GM19239 (cell line): ENCODE data around the gene SLC48A1.

Experiments
- DNase-seq: peaks from one replicate; pipeline ENCODE4 v3.0.0; 2011; ENCODE audit warnings: low spot score; ENCODE audit not compliant: insufficient read length
- FAIRE-seq: peaks from 2 replicates; lab custom pipeline; 2011; peaks lifted over from hg19 to GRCh38; lab: Jason Lieb, UNC

SLC48A1 gene

DNA sequence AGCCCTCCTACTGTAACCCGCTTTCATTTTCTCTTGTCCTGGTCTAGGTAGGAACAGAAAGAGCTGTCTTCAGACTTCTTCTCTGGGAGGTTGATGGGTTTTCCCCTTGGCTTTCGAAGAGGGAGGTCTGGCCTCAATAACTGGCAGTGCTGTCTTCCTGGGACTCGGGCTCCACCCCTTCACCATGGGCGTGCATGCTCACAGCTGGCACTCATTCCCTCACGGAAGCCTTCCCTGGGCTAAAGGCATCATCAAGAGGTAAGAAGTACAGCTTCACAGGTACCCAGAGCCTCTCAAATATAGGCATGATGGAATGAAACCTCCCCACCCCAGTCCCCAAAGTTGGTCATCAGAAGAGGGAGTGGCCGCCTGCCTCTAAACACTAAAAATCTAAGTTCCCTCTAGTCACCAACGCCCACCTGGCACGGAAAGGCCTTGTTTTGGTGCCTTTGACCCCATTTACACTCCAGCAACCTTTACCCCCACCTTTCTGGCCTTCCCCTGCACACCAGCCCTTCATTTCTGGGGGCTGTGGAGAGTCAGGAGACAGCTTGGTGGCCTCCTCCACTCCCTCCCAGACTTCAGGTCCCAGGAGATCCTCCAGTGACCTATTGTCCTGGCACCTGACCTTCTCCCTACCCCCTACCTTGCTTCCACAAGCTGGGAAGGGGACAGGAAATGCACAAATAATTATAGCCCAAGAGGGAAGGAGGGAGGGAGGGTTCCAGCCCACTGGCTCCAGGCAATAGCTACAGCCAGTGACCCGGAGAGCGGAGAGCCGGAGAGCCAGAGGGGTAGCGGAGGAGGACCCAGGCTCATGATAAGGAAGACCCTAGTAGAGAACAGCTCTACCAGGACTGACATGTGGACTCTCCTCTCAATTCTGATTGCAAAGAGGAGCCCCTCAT, 17.1 kb upstream of the SLC48A1 start:
- FAIRE-seq, result peak; percentile 94
- DNase-seq, result peak; percentile 79

- no peak for DNase-seq
- FAIRE-seq, result no peak
These were observed 15.6 kb upstream of the SLC48A1 start for GRCh38 chr12:47757364-47757839.

GRCh38 chr12:47757840-47758583, 15.0 kb upstream of the SLC48A1 start:
- FAIRE-seq, result no peak
- no peak for DNase-seq

- DNase-seq (no peak), FAIRE-seq (no peak)
These were observed 14.5 kb upstream of the SLC48A1 start for GRCh38 chr12:47758584-47758833.

- FAIRE-seq, result peak; percentile 8
These were observed 14.0 kb upstream of the SLC48A1 start, which contains the start of gene RAPGEF3 for GRCh38 chr12:47758834-47759690. Gene RAPGEF3, minus strand, starts transcription at chr12:47758880. Its CDS starts 324 bp downstream, at chr12:47758556.

DNA sequence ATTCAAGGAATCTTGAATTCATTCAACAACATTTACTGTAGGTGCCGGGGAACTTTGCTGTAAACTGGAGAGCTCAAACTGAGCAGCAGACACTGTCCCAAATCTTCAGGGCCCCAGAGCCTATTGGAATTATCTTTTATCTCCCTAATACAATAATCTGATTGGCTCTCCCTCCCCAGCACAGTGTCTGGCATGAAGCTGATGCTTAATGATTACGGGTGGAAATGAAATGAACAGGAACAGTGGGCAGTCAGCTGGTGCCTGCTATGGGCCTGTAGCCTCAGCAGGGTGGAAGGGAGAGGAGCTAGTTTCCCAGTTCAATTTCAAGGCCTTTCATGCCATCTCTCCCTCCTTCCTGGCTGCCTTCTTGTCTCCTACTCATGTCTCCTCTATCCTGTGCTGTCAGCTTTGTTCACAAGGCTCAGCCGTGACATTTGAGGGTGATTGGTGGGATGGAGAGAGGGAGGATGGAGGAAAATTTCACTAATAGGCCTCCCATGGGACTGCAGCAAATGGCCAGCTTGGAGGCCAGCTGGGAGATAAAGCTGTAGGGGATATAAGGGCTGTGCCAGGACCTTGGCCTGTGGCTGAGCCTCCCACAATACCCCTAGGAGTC, 10.1 kb upstream of the SLC48A1 start:
- DNase-seq, result no peak
- FAIRE-seq, result no peak

More at GRCh38 chr12:47758834-47759690, 14.0 kb upstream of the SLC48A1 start, which contains the start of gene RAPGEF3:
- peak; percentile 73 for DNase-seq

DNA sequence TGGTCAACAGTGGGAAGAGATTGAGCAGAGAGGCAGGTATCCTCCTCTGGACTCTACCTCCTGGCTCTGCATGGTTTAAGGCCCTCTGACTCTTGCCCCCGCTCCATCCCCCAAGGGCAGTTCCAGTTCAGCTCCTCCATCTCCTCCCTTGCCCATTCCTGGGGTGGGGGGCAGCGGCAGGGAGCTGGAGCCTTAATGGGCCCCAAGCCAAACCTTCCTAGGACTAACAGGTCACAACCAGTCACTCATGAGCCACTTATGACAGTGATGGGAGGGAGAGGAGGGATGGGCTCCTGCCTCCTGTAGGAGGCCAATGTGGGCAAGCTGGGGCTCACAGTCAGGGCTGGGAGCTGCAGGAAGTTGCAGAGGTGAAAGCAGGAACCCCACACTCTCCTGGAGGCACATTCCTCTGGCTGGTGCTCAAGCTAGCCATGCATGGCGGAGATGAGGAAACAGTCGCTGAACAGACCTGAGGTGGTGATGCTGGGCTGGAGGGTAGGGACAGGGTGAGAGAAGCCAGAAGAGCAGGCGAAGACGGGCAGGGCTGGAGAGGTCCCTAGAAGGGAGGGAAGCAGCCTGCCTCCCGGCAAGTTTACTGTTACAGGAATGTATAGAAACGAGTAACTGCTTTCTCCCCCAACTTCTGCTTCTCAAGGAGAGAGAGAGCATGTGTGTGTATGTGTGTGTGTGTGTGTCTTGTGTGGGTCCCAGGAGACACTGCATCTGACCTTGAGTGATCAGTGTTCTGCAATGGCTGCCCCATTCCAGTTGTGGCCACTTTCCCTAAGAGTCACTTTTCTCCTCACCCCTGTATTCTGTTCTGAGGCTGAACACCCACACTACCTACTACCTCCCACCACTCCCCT, 9.3 kb upstream of the SLC48A1 start:
- DNase-seq (no peak), FAIRE-seq (no peak)

DNA sequence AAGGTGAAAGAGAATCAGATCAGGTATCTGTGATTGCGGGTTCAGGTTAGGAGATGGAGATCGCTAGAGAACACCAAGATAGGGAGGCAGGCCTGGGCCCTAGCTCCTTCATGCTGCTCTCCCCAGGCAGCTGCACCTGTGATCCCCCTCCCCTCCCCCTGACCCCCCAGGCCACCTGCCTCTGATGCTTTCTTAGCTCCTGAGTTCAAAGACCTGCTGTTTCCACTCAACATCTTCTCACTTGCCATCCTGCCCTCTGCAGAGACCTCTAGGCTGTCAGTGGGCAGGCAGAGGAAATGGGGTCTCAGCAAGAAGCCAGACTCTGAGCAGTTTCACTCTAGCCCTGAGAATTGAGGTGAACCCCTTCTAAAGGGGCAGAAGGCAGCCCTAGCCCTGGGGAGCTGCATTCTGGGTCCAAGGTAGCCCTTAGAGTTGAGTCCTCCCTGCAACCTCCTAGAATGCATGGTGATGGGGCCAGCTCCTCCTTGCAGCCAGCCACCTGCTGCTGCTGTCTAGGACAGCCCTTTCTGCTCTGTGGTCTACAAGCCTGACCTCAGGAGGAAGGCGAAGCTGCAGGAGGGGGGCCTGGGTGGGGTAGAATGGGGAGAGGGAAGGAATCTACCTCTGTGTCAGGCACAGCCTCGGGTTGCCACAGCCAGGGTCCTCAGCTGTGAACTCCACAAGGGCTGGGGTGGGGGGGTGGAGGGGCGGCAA, 6.4 kb upstream of the SLC48A1 start:
- DNase-seq, result no peak
- no peak for FAIRE-seq

DNA sequence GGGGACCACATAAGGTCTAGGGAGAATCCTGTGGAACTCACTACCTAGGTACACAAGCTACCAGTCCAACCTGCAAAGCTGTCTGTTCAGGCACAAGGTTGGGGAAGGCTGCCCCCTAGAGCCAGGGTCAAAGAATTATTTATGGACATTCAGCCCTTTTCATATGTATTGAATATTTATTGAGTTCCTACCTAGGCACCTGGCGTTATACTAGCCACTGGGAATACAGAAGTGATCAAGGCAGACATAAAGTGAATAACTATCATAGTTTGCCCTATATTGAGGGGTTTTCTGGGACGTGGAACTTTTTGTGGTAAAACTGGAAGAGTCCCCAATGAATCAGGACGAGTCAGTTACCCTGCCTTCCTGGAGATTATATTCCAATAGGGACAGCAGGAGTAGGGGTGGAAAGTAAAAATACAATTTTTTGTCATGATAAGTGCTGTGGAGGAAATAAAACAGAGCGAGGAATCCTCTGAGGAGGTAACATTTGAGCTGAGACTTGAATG, 5.8 kb upstream of the SLC48A1 start:
- no peak for DNase-seq
- FAIRE-seq, result peak; percentile 35

DNA sequence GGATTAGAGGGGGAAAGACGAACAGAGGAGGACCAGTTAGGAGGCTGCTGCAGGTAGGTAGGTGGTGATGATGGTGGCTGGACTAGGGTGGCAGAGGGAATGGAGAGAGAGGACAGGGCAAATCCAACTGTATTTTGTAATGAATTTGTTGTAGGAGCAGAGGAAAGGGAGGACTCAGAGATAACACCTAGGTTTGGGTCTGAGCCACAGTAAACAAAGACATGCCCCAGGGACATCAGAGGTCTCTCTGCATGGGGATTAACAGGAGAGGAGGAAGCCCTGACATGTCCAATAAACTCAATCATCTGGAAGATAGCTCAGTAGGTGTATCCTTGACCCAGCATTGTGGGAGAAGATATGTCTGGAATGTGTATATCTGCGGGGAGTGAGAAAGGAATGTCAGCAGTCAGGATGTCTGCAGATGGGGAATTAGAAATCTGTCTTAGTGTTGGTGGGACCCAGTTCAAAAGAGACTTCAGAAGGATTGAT, 4.7 kb upstream of the SLC48A1 start:
- FAIRE-seq (no peak), DNase-seq (no peak)

DNA sequence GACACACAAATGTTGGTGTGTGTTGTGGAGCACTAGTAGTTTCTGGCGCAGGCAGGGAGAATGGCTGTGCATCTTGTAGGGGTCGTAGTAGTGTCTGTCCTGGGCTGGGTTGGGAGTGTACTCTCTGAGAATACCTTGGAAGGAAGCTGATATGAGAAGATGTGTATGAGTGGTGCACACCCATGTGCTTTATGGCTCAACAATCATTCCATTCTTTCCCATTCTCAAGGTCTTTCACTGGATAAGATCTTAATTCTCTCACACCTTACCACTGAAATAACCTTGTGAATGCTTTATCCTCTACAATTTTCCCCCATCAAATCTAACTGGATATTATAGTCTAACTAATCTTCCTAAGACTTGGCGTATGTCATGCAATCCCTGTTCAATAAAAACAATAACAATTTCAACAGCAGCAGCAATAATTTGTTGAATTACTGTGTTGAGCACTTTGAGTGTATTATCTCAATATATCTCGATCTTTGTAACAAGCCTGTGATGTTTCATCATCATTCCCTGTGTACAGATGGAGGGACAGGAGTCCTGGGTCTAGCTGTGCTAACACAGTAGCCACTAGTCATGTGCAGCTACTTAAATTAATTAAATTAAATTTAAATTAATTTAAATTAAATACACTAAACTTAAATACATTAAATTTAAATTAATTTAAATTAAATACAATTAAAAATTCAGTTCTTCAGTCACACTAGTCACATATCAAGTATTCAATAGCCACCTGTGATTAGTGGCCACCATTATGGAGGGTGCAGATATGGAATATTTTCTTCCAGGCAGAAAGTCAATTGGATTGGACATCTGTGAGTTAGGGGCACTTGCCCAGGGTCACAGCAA, 3.6 kb upstream of the SLC48A1 start:
- DNase-seq, result no peak
- no peak for FAIRE-seq

DNA sequence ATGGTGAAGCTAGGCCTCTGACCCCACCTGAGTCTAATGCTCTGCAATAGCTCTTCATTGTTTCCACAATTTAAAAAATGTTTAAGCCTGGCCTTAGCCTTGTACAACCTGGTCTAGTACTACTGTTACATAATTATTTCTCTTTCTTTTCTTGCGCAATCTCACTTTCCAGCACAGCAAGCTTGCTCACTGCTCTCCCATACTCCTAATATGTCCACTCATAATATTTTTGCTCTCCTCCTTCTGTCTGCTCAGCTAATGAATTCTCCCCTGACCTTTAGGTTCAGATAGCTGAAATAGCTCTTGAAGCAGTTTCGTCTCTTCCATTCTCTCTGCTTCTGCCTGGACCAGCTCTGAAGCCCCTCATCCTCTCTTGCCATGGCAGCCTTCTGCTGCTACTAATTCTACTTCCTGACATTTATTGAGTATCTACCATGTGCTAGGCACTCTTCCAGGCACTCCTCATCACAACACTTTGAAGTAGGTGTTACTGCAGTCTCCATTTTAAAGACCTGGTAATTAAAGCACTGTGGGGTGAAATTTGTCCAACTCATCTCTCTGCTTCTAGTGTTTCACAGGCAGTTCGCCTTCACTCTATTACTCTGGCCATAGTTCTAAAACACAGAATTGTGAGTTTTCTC, 2.8 kb upstream of the SLC48A1 start:
- FAIRE-seq (no peak), DNase-seq (no peak)

DNA sequence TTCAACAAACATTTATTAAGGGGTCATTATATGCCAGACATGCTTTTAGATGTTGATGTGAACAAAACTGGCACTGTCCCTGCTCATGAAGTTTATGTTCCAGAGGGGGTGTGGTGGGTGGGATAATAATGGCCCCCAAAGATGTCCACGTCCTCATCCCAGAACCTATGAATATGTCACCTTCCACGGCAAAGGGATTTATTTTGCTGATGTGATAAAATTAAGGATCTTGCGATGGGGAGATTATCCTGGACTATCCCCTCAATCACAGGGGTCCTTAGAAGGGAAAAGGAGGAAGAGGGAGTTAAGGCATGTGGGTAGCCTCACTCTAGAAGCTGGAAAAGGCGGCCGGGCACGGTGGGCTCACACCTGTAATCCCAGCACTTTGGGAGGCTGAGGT, 1.7 kb upstream of the SLC48A1 start:
- FAIRE-seq (no peak), DNase-seq (no peak)

- DNase-seq (no peak), FAIRE-seq (no peak)
These were observed 861 bp upstream of the SLC48A1 start for GRCh38 chr12:47772094-47772660.

DNA sequence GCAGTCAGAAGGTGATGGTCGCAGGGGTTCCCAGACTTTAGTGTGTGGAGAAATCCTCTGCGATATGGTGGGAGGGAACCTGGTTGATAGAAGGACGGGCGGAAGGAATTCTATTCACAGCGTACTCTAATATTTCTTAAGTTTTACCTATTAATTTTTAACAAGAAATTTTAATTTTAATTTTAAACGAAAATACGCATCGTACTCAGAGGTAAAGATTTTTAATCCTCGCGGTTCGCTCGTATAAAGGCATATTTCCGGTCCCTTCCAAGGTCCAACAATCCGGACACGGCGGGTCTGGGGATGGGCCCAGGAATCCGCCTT, 338 bp upstream of the SLC48A1 start:
- DNase-seq (no peak), FAIRE-seq (no peak)

- no peak for DNase-seq
- no peak for FAIRE-seq
These were observed 981 bp downstream of the SLC48A1 start for GRCh38 chr12:47773858-47774580.
